ENCODE measurements around the gene INPPL1. TPM values are rescaled to one million over a fixed set of nuclear protein-coding genes. Genes with fewer than 3 reads are reported as not detected.

INPPL1 gene
- total RNA-seq, 2 donors from 2014 or later, result 47.2 to 53.7 TPM

GRCh38 chr11:72208281-72208680, 16.3 kb upstream of the INPPL1 start:
- 61 to 87% methylated on average over 2 to 3 of the region's 3 CpGs for WGBS, 2 donors
- Histone ChIP-seq H3K4me1 (no peaks in the 10 kb centered on the region), H3K36me3 (replicated peaks in 1 of 2; ENCODE audit: insufficient read depth in 1 of 2, low read depth in 2 of 2) (no peaks in the 10 kb centered on the region), H3K27me3 (no peaks in the 10 kb centered on the region), H3K4me3 (no peak overlapping the region), H3K9me3 (no peaks in the 10 kb centered on the region), H3K27ac (no peak overlapping the region)
- DNase-seq, result no peak
- TF ChIP-seq, protein P1, sequence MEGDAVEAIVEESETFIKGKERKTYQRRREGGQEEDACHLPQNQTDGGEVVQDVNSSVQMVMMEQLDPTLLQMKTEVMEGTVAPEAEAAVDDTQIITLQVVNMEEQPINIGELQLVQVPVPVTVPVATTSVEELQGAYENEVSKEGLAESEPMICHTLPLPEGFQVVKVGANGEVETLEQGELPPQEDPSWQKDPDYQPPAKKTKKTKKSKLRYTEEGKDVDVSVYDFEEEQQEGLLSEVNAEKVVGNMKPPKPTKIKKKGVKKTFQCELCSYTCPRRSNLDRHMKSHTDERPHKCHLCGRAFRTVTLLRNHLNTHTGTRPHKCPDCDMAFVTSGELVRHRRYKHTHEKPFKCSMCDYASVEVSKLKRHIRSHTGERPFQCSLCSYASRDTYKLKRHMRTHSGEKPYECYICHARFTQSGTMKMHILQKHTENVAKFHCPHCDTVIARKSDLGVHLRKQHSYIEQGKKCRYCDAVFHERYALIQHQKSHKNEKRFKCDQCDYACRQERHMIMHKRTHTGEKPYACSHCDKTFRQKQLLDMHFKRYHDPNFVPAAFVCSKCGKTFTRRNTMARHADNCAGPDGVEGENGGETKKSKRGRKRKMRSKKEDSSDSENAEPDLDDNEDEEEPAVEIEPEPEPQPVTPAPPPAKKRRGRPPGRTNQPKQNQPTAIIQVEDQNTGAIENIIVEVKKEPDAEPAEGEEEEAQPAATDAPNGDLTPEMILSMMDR (IDR thresholded peaks at IDR 0.05), result no peak
- TF ChIP-seq POLR2A (IDR thresholded peaks at IDR 0.05), result no peak
- ATAC-seq, result no peak
- intact Hi-C loops (cut with DNase I), result no loop called here

DNA sequence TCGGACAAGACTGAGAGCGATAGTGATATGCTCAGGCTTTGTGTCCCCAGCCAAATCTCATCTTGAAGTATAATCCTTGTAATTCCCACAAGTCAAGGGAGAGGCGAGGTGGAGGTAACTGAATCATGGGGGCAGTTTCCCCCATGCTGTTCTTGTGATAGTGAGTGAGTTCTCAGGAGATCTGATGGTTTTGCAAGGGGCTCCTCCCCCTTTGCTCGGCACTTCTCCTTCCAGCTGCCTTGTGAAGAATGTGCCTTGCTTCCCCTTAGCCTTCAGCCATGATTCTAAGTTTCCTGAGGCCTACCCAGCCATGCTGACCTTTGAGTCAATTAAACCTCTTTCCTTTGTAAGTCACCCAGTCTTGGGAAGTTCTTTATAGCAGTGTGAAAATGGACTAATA, 15.5 kb upstream of the INPPL1 start:
- H3K4me1 ChIP-seq, result no peaks in the 10 kb centered on the region
- TF ChIP-seq POLR2A (IDR thresholded peaks at IDR 0.05), result no peak
- TF ChIP-seq, protein P1 (IDR thresholded peaks at IDR 0.05), result no peak
- no peak overlapping the region for H3K27ac ChIP-seq
- 84 to 89% methylated on average over 4 of the region's 4 CpGs for WGBS, 2 donors
- no peaks in the 10 kb centered on the region for H3K9me3 ChIP-seq
- intact Hi-C loops (cut with DNase I), result no loop called here
- H3K4me3 ChIP-seq, result no peak overlapping the region
- no peaks in the 10 kb centered on the region for H3K36me3 ChIP-seq (replicated peaks in 1 of 2; ENCODE audit: insufficient read depth in 1 of 2, low read depth in 2 of 2)
- ATAC-seq (no peak), DNase-seq (no peak)
- H3K27me3 ChIP-seq, result no peaks in the 10 kb centered on the region

GRCh38 chr11:72216638-72217037, 7.9 kb upstream of the INPPL1 start, which contains the start of gene FOLR2:
Gene FOLR2, plus strand, starts transcription at chr11:72216794. Its CDS starts 1,791 bp downstream, at chr11:72218585.
- Histone ChIP-seq H3K4me1 (no peaks in the 10 kb centered on the region), H3K4me3 (no peak within 1 kb of the TSS), H3K36me3 (replicated peaks in 1 of 2; ENCODE audit: insufficient read depth in 1 of 2, low read depth in 2 of 2) (no peaks in the 10 kb centered on the region), H3K27ac (no peak within 1 kb of the TSS), H3K9me3 (no peaks in the 10 kb centered on the region), H3K27me3 (no peaks in the 10 kb centered on the region)
- intact Hi-C loops (cut with DNase I), result no loop called here
- DNase-seq, result no peak
- TF ChIP-seq, protein P1 (IDR thresholded peaks at IDR 0.05), result no peak
- no peak for TF ChIP-seq POLR2A (IDR thresholded peaks at IDR 0.05)
- WGBS, 2 donors, result 59 to 74% methylated on average over 6 of the region's 6 CpGs
- ATAC-seq, result no peak

GRCh38 chr11:72217841-72218240, 6.7 kb upstream of the INPPL1 start:
- intact Hi-C loops (cut with DNase I), result no loop called here
- Histone ChIP-seq H3K27ac (no peak overlapping the region), H3K4me3 (no peak overlapping the region), H3K36me3 (replicated peaks in 1 of 2; ENCODE audit: insufficient read depth in 1 of 2, low read depth in 2 of 2) (no peaks in the 10 kb centered on the region), H3K4me1 (peaks cover 9% of the 10 kb centered on the region), H3K27me3 (no peaks in the 10 kb centered on the region), H3K9me3 (no peaks in the 10 kb centered on the region)
- DNase-seq (no peak), ATAC-seq (no peak)
- no peak for TF ChIP-seq POLR2A (IDR thresholded peaks at IDR 0.05)
- 25 to 28% methylated on average over 2 of the region's 2 CpGs for WGBS, 2 donors

- no peaks in the 10 kb centered on the region for H3K36me3 ChIP-seq (replicated peaks in 1 of 2; ENCODE audit: insufficient read depth in 1 of 2, low read depth in 2 of 2)
- TF ChIP-seq, protein P1 (IDR thresholded peaks at IDR 0.05), result no peak
- TF ChIP-seq POLR2A (IDR thresholded peaks at IDR 0.05), result no peak
- no peaks in the 10 kb centered on the region for H3K9me3 ChIP-seq
- peaks cover 10% of the 10 kb centered on the region for H3K4me1 ChIP-seq
- intact Hi-C loops (cut with DNase I), result no loop called here
- ATAC-seq (no peak), DNase-seq (no peak)
- 56 to 70% methylated on average over 4 to 5 of the region's 5 CpGs for WGBS, 2 donors
- H3K27me3 ChIP-seq, result no peaks in the 10 kb centered on the region
- H3K27ac ChIP-seq, result no peak overlapping the region
- H3K4me3 ChIP-seq, result no peak overlapping the region
These were observed 6.3 kb upstream of the INPPL1 start for GRCh38 chr11:72218251-72218745.

Measured in body of pancreas (tissue), 4 donors.